GM13977 (cell line): ENCODE data around the gene ITGB6.

ENCODE experiments used
- DNase-seq: peaks from one replicate; pipeline ENCODE4 v3.0.0; 2012; ENCODE audit warnings: low spot score
- in situ Hi-C: fragments of 300-500 bp; cut with MboI; formaldehyde crosslinking; loops from one replicate; pipeline ENCODE4 v1.12.0; 2022; ENCODE audit warnings: low sequenced_read_pairs, low pct_unique_long_range_greater_than_20kb, mixed read lengths, inconsistent platforms; ENCODE audit not compliant: unreplicated experiment
- TF ChIP-seq, protein P1 (sequence below): IDR thresholded peaks from 2 replicates; pipeline ENCODE4 v1.5.1; 2012; ENCODE audit warnings: mild to moderate bottlenecking, control low read depth; ENCODE audit not compliant: insufficient read depth; ENCODE audit errors: extremely low read depth, missing control alignments

The ITGB6 gene

DNA sequence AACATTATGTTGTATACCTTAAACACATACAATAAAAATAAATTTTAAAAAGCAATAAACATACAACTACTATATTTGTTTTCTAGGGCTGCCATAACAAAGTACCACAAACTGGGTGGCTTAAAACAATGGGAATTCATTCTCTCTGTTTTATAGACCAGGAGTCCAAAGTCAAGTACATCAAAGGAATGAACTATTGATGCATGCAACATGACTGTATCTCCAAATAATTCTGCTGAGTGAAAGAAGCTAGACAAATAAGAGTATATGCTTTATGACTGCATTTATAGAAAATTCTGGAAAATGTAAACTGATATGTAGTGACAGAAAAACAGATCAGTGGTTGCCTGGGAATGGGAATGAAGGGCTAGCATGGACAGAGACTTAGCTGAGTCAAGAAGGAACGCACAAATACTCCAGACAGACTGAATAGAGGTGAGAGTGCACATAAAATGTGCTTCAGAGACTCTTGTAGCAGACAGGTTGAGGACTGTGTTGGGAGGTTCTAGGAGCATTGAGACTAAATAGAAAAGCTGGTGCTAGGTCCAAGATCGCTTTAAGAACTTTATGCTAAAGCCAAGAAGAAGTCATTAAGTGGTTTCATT is 126.7 kb downstream of the ITGB6 start:
- DNase-seq, result no peak
- in situ Hi-C loops, result no loop called here
- TF ChIP-seq, protein P1, sequence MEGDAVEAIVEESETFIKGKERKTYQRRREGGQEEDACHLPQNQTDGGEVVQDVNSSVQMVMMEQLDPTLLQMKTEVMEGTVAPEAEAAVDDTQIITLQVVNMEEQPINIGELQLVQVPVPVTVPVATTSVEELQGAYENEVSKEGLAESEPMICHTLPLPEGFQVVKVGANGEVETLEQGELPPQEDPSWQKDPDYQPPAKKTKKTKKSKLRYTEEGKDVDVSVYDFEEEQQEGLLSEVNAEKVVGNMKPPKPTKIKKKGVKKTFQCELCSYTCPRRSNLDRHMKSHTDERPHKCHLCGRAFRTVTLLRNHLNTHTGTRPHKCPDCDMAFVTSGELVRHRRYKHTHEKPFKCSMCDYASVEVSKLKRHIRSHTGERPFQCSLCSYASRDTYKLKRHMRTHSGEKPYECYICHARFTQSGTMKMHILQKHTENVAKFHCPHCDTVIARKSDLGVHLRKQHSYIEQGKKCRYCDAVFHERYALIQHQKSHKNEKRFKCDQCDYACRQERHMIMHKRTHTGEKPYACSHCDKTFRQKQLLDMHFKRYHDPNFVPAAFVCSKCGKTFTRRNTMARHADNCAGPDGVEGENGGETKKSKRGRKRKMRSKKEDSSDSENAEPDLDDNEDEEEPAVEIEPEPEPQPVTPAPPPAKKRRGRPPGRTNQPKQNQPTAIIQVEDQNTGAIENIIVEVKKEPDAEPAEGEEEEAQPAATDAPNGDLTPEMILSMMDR, result no peak

DNA sequence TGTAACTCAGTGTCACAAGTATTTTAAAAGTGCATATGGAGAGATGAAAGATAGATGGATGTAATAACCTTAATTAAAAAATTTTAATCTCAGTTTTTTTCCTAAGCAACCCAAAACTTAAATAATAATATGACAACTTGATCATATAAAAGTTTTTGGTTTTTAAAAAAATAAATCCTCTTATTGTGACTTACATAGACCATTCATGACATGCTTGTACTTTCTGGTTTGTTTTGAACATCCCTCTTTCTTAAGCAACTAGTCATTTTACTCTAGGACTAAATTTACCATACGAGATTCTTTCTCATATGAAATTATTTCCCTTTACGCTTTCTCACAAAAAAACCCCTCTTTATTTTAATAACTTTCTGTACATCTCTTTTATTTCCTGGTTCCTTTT is 131.2 kb downstream of the ITGB6 start:
- no peak for DNase-seq
- in situ Hi-C loops, result no loop called here

DNA sequence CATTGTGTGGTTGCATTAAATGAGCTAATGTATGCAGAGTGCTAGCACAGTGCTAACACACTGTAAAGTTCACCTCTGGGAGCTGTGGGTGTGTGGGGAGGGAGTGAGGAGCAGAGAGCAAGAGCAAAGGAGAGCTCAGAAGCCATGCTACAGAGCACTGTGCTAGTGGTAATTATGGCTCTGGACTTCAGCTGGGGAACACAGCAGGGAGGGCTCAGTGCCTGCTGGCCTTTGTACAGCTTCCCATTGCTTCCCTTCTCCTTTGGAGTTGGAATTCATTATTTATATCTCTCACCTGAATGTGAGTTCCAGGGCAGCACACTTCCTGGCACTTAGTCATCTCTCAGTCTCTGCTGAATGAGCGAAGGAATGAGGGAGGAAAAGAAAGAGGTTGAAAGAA is 135.2 kb downstream of the ITGB6 start:
- DNase-seq, result no peak
- TF ChIP-seq, protein P1, result no peak
- in situ Hi-C loops, result no loop called here

More for the DNA sequence above, 131.2 kb downstream of the ITGB6 start:
- TF ChIP-seq, protein P1, result no peak

DNA sequence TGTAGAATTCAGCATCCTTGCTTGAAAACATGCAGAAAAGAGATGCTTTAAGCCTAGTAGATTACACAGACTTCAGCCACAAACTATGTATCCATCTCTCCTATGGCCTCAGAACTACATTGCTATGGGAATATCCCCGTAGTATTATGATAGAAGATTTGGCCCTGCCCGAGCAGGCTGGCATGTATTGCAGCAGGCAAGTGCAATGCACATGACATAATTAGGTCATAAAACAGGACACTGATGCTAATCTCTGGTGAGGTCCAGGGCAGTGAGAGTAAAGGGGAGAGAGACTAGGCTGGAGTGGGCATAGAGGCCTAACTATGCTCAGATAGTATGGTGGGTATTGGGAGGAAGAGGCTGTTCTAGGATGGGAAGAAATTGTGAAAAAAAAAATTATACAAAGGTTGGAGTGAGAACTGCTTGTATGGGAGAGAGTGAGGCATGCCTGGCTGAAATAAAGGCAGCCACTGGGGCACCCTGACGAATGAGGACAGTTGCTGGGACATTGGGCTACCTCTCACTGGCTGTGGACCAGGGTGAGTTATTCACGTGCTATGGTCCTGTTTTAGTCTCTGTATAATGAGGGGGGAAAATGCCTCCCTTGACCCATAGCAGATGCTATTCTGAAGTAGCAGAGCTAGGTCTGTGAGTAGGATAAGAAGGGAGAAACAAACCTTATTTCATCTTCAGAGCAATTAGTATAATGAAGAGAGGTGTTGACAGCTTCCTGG is 136.0 kb downstream of the ITGB6 start:
- TF ChIP-seq, protein P1, result no peak
- in situ Hi-C loops, result no loop called here
- no peak for DNase-seq

DNA sequence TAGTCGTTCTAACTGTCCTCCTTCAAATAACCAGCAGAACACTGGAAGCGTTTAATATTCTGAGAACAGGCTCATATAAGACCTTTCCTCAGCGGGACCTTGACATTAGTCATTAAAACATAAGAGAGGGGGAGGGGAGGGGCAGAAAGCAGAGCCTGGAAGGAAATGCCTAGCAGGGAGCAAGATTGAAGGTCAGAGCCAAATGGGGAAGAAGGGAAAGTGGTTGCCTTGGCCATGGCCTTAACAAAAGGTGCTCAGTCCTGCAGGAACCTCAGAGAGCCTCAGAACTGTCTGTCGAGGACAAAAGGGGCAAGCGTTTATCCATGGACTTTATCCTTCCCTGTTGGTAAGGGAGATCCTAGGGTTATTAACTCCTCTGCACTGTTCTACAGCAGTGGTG is 136.8 kb downstream of the ITGB6 start:
- in situ Hi-C loops, result no loop called here
- TF ChIP-seq, protein P1, result no peak
- DNase-seq, result no peak

DNA sequence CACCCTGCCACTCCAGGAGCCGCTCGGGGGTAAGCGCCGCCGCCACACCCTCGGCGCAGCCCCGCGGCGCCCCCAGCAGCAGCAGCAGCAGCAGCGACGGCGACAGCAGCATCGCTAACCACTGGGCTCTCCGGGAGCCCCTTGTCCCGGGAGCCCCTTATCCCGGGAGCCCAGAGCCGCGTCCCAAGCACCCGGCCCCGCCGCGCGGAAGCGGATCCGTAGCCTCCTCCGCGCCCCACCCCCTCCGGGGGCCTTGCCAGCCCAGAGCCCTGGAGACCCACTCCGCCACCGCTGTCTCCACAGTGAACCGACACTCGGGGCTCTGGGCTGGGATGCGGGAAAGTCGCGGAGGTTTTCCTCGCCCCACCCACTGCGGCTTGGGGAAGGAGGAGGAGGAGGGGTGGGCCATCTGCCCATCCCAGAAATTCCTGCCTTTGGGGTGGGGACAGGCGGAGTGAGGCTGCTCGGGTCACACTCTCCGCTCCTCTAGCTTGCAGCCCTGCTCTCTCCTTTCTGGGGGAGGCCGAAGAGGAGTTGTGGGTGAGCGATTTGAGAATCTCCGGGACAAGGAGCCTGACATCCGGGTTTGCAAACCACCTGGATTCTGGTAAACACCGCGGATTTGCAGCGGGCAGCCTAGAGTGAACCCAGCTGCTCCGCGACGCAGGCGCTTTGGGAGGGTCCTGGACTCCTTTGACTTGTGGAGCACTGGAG is 137.6 kb downstream of the ITGB6 start, which contains the start of gene PLA2R1:
PLA2R1 (minus strand) TSS at position 324 of the 714 bp plus-strand sequence; CDS start at position 112, 212 bp downstream.
- DNase-seq, result no peak
- TF ChIP-seq, protein P1, result no peak
- in situ Hi-C loops, result no loop called here
